ENCODE data around the gene RFX1.

RFX1 gene

GRCh38 chr19:13917888-13918406 is 88.2 kb downstream of the RFX1 start:
- no peak for TF ChIP-seq ZFX (IDR thresholded peaks at IDR 0.05; ENCODE audit: borderline replicate concordance)
- no peak for TF ChIP-seq CTCF (IDR thresholded peaks at IDR 0.05)
- H3K27ac ChIP-seq: no peak overlapping the region

GRCh38 chr19:13914777-13915176 is 91.3 kb downstream of the RFX1 start:
- TF ChIP-seq ZFX (IDR thresholded peaks at IDR 0.05; ENCODE audit: borderline replicate concordance) (no peak), CTCF (IDR thresholded peaks at IDR 0.05) (no peak)
- no peak overlapping the region for H3K27ac ChIP-seq

GRCh38 chr19:13913352-13913751 is 92.8 kb downstream of the RFX1 start:
- no peak overlapping the region for H3K27ac ChIP-seq
- TF ChIP-seq ZFX (IDR thresholded peaks at IDR 0.05; ENCODE audit: borderline replicate concordance) (no peak), CTCF (IDR thresholded peaks at IDR 0.05) (no peak)

Data from 22Rv1 (cell line).